Tibial nerve (tissue), 4 donors: ENCODE measurements around the gene FER. TPM values are rescaled to one million over a fixed set of nuclear protein-coding genes. Genes with fewer than 3 reads are reported as not detected.

Source experiments
- DNase-seq, 2 donors: peaks; one replicate each; pipeline ENCODE4 v3.0.0-alpha.2; 2019; ENCODE audit warnings: low spot score in 2 of 2
- H3K27ac ChIP-seq, 4 donors: fragments of 200-600 bp; sonication (generic) in 3 of 4; one replicate each; pipeline ENCODE4 v1.5.1; 2017 to 2019; ENCODE audit warnings: mild to moderate bottlenecking in 1 of 4
- H3K27me3 ChIP-seq, 2 donors: fragments of 200-600 bp; sonication (generic) in 1 of 2; one replicate each; pipeline versions ENCODE4 v1.5.1 to v1.6.0; 2017 to 2019
- H3K36me3 ChIP-seq, 3 donors: fragments of 200-600 bp; sonication (generic); one replicate each; pipeline ENCODE4 v1.5.1; 2018 to 2019
- H3K4me1 ChIP-seq, 4 donors: fragments of 200-600 bp; sonication (generic) in 3 of 4; one replicate each; pipeline ENCODE4 v1.5.1; 2017 to 2019
- H3K4me3 ChIP-seq, 4 donors: fragments of 200-600 bp; sonication (generic) in 3 of 4; one replicate each; pipeline ENCODE4 v1.5.1; 2017 to 2019; ENCODE audit warnings: mild to moderate bottlenecking in 1 of 4, moderate library complexity in 1 of 4
- H3K9me3 ChIP-seq, 4 donors: fragments of 200-600 bp; sonication (generic) in 3 of 4; one replicate each; pipeline ENCODE4 v1.5.1; 2017 to 2019
- EP300 ChIP-seq, 2 donors: sonication (generic); formaldehyde crosslinking; IDR thresholded peaks; one replicate each; pipeline ENCODE4 v1.6.1; 2017; ENCODE audit warnings: antibody characterized with exemption in 2 of 2, mild to moderate bottlenecking in 1 of 2
- POLR2A ChIP-seq, 2 donors: fragments of 450-650 bp; IDR thresholded peaks; one replicate each; pipeline ENCODE4 v1.6.1; 2017; ENCODE audit warnings: antibody characterized with exemption in 2 of 2, mild to moderate bottlenecking in 2 of 2, moderate library complexity in 2 of 2
- WGBS, 2 donors: methylation state at CpG; one replicate each; pipeline ENCODE4 v1.1.5; 2018; 5-methylcytosine and 5-hydroxymethylcytosine counted together
- total RNA-seq, 4 donors: library from RNA; depleted of rRNA; stranded (reverse); fragments of >200 nt; gene quantifications; one replicate each; pipeline ENCODE4 v1.1.0, GENCODE V29; 2016
- TF ChIP-seq, protein P1 (sequence below), 5 experiments: fragments of 200-600 bp in 3 of 5; fragments of 450-650 bp in 2 of 5; sonication (generic) in 3 of 5; IDR thresholded peaks; one replicate each; pipeline ENCODE4 v1.5.1; 2016 to 2019; ENCODE audit warnings: antibody characterized with exemption in 5 of 5, mild to moderate bottlenecking in 3 of 5, moderate library complexity in 2 of 5

FER gene
- total RNA-seq, 4 donors from 2014 or later: 28.5 to 50.9 (median 39.6) TPM

- no peaks in the 10 kb centered on the region for H3K27me3 ChIP-seq
- no peaks in the 10 kb centered on the region for H3K4me1 ChIP-seq
- H3K4me3 ChIP-seq: no peak overlapping the region
- no peaks in the 10 kb centered on the region for H3K36me3 ChIP-seq
- TF ChIP-seq, protein P1, sequence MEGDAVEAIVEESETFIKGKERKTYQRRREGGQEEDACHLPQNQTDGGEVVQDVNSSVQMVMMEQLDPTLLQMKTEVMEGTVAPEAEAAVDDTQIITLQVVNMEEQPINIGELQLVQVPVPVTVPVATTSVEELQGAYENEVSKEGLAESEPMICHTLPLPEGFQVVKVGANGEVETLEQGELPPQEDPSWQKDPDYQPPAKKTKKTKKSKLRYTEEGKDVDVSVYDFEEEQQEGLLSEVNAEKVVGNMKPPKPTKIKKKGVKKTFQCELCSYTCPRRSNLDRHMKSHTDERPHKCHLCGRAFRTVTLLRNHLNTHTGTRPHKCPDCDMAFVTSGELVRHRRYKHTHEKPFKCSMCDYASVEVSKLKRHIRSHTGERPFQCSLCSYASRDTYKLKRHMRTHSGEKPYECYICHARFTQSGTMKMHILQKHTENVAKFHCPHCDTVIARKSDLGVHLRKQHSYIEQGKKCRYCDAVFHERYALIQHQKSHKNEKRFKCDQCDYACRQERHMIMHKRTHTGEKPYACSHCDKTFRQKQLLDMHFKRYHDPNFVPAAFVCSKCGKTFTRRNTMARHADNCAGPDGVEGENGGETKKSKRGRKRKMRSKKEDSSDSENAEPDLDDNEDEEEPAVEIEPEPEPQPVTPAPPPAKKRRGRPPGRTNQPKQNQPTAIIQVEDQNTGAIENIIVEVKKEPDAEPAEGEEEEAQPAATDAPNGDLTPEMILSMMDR (IDR thresholded peaks at IDR 0.05): no peak
- TF ChIP-seq EP300 (IDR thresholded peaks at IDR 0.05) (no peak), POLR2A (IDR thresholded peaks at IDR 0.05) (no peak)
- no peak overlapping the region for H3K27ac ChIP-seq
- no peak for DNase-seq
- no peaks in the 10 kb centered on the region for H3K9me3 ChIP-seq
These were observed 209.6 kb downstream of the FER start for GRCh38 chr5:108957333-108957732.

DNA sequence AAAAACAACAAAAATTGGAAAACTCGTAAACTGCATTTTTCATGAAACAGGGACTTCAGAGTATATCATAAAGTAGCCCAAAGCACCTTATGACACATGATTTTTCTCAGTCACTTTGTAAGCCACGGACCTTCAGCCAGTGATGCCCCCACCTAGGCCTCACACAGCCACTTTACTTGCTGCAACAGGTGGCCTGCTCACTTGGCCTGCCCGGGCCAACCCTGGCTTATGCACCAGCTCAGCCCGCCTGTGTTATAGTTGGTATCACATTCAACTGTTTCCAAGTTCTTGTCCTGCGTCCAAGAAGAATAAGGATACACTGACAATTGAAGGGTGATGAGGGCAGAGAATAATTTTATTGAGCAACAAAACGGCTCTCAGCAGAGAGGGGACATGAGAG is 219.2 kb downstream of the FER start:
- Histone ChIP-seq H3K27me3 (no peaks in the 10 kb centered on the region), H3K4me3 (no peak overlapping the region), H3K27ac (no peak overlapping the region), H3K4me1 (no peaks in the 10 kb centered on the region), H3K9me3 (no peaks in the 10 kb centered on the region), H3K36me3 (peaks cover 0 to 16% (median 0%) of the 10 kb centered on the region in 3 donors)
- TF ChIP-seq POLR2A (IDR thresholded peaks at IDR 0.05) (no peak), EP300 (IDR thresholded peaks at IDR 0.05) (no peak)
- TF ChIP-seq, protein P1 (IDR thresholded peaks at IDR 0.05): no peak
- DNase-seq: no peak
- 96 to 98% methylated on average over 6 of the region's 6 CpGs for WGBS, 2 donors

- peaks cover 0 to 19% (median 0%) of the 10 kb centered on the region in 3 donors for H3K36me3 ChIP-seq
- 93 to 100% methylated on average over 1 of the region's 1 CpG for WGBS, 2 donors
- TF ChIP-seq, protein P1 (IDR thresholded peaks at IDR 0.05): no peak
- no peak for TF ChIP-seq EP300 (IDR thresholded peaks at IDR 0.05)
- no peak for TF ChIP-seq POLR2A (IDR thresholded peaks at IDR 0.05)
- no peaks in the 10 kb centered on the region for H3K4me1 ChIP-seq
- DNase-seq: no peak
- no peak overlapping the region for H3K4me3 ChIP-seq
- H3K9me3 ChIP-seq: no peaks in the 10 kb centered on the region
- H3K27me3 ChIP-seq: no peaks in the 10 kb centered on the region
- H3K27ac ChIP-seq: no peak overlapping the region
These were observed 226.9 kb downstream of the FER start for GRCh38 chr5:108974594-108974993.

GRCh38 chr5:108975697-108976096 is 228.0 kb downstream of the FER start:
- Histone ChIP-seq H3K27ac (no peak overlapping the region), H3K27me3 (no peaks in the 10 kb centered on the region), H3K4me3 (no peak overlapping the region), H3K9me3 (no peaks in the 10 kb centered on the region), H3K4me1 (no peaks in the 10 kb centered on the region), H3K36me3 (peaks cover 0 to 19% (median 0%) of the 10 kb centered on the region in 3 donors)
- 96 to 99% methylated on average over 2 of the region's 2 CpGs for WGBS, 2 donors
- TF ChIP-seq, protein P1 (IDR thresholded peaks at IDR 0.05): no peak
- TF ChIP-seq EP300 (IDR thresholded peaks at IDR 0.05) (no peak), POLR2A (IDR thresholded peaks at IDR 0.05) (no peak)
- DNase-seq: no peak

GRCh38 chr5:108983461-108984092 is 235.9 kb downstream of the FER start:
- no peak for TF ChIP-seq EP300 (IDR thresholded peaks at IDR 0.05)
- Histone ChIP-seq H3K4me3 (no peak overlapping the region), H3K36me3 (peaks cover 0 to 26% (median 0%) of the 10 kb centered on the region in 3 donors), H3K4me1 (no peaks in the 10 kb centered on the region), H3K9me3 (peaks cover 0 to 12% (median 3%) of the 10 kb centered on the region in 4 donors), H3K27ac (no peak overlapping the region), H3K27me3 (no peaks in the 10 kb centered on the region)
- WGBS, 2 donors: 77 to 84% methylated on average over 4 of the region's 4 CpGs
- no peak for DNase-seq
